ENCODE results near the gene ZDHHC11B.
"Not testable (repeated sequence)": the region's sequence is repeated elsewhere in the genome, so short reads cannot be mapped to it uniquely, and the experiment has no call there.

ZDHHC11B gene, protein sequence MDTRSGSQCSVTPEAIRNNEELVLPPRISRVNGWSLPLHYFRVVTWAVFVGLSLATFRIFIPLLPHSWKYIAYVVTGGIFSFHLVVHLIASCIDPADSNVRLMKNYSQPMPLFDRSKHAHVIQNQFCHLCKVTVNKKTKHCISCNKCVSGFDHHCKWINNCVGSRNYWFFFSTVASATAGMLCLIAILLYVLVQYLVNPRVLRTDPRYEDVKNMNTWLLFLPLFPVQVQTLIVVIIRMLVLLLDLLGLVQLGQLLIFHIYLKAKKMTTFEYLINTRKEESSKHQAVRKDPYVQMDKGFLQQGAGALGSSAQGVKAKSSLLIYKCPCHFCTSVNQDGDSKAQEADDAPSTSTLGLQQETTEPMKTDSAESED

DNA sequence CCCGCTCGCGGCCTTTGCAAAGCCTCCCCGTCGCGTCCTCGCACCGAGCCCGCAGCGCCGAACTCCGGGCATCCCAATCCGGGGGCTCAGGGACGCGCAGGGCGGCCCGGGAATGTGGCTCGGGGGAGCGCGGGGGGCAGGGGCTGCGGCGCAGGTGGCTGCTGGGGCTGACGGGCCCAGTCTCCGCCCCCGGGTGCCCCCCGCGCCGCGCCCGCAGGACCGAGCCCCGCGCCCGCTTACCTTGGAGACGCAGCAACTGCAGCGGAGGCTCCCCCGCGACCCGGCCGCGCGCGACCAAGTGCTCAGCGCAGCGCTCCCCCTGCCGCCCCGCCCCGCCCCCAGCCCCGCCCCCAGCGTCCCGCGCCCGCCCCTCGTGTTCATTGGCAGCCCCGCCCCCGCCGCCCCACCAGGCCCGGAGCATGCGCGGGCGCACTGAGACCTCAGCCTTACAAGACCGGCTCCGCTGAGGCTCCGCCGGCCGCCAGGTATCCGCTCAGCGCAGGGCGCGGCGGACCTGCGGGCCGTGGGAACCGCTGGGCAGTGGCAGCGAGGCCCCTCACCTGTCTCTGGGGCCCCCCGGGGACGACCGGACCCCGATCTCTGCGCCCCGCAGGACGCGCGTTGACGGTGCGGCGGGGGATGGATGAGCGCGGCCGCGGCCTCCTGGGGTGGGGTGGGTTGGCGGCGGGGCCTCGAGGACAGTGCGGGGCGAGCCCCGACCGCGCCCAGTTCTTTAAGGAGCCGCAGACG lies at the start of gene ZDHHC11B:
ZDHHC11B (minus strand) TSS at position 302 of the 750 bp plus-strand sequence. CDS start 17,810 bp downstream, outside the sequence.
- DNase-seq, result peak; percentile 93

DNA sequence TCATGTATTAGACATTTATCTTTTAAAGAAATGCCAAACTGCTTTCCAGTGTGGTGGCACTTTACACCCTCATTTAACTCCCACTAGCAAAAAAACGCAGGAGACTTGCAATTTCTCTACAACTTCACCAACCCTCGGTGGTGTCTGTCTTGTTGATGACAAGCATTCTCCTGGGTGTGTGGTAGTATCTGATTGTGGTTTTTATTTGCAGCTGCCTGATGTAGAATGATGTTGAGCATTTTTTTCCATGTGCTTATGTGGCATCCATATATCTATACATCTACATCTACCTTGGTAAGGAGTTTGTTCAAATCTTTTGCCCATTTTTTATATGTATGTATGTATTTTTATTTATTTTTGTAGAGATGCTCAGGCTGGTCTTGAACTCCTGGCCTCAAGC lies 49.5 kb upstream of the ZDHHC11B start:
- DNase-seq, result not testable (repeated sequence)

DNA sequence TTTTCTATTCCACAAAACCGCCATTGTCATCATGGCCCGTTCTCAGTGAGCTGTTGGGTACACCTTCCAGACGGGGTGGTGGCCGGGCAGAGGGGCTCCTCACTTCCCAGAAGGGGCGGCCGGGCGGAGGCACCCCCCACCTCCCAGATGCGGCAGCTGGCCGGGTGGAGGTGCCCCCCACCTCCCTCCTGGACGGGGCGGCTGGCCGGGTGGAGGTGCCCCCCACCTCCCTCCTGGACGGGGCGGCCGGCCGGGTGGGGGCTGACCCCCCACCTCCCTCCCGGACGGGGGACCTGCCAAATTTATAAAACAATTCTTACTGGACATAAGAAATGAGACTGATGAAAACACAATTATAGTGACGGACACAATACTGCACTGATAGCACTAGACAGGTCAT lies 43.7 kb upstream of the ZDHHC11B start:
- DNase-seq, result not testable (repeated sequence)

DNA sequence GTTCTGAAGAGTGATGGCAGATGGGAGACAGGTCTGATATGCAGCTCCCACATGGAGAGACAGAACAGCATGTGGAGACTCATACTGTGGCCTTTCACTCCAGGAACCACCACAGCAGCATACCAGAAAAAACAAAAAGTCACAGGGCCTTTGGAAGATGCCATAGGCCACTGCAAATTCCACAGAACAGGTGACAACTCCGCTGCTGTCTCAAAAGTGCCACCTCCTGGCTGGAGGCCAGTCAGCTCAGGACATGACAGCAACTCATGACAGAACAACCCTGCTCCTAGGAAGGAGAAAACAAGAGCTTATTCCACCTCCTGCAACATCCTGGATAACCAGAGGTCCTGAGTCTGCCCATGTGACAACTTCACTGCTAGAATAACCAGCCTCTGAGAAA lies 41.0 kb upstream of the ZDHHC11B start:
- not testable (repeated sequence) for DNase-seq

DNA sequence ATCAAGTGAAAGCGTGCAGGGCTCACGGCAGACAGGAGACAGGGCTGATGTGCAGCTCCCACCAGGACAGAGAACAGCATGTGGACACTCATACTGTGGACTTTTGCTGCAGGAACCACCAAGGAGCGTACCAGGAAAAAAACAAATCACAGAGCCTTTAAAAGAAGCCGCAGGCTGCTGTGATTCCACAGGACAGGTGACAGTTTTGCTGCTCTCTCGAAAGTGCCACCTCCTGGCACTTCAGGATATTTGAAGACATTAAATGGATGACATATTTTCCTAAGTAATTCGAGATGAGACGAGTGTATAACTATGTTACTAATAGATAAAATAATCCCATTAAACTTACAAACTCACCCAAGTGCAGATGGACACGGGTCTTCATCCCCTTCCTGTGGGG lies 37.0 kb upstream of the ZDHHC11B start:
- DNase-seq, result no peak

DNA sequence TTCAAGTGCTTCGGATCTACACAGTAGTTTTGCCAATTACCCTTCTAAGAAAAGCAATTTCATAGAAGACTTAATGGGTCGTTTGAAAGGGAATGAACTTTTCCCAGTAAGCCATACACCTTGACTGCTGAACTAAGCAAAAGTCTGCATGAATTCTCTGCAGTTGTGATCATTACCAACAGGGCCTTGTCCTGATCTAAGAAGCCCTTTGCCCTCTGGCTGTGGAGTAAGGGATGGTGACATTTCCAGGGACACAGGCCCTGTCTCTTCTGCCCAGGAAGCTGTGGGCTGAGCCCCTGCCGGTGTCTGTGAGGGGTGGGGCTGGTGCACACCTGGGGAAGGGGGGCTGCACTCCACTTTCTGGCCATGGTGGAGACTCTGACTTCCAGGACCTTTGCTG lies 35.7 kb upstream of the ZDHHC11B start:
- DNase-seq, result no peak

DNA sequence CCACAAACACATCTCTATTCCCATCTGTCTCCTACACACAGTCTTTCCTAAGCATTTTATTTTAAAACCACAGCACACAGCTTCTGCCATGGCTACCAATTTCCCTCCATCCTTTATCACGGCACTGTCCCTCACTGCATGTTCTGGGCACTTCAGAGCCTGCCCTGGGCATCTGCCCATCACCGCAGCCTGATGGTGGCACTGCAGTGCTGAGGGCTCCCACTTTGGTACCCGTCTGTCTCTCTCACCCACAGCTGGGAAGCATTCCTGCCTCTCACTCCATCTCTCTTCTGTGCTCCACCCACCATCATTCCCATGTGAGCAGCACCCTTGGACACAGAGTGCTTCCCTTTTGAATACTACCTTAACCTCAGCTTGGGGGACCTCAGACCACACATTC lies 34.5 kb upstream of the ZDHHC11B start:
- no peak for DNase-seq

DNA sequence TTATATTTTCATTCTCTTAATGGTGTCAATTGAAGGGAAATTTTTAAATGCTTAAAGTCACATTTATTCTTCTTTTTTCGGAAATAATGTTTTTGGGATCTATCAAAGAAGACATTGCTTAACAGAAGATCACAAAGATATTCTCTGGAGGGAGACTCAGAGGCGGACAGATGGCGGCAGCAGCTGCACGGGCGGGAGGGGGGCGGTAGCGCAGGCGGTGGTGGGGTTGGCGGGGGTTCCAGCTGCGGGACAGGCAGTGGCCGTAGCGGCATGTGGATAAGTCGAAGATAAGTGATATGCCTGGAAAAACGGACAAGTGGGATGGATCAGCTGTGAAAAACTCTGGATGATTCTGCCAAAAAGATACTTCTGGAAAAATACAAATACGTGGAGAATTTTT lies 31.6 kb upstream of the ZDHHC11B start:
- DNase-seq, result no peak

DNA sequence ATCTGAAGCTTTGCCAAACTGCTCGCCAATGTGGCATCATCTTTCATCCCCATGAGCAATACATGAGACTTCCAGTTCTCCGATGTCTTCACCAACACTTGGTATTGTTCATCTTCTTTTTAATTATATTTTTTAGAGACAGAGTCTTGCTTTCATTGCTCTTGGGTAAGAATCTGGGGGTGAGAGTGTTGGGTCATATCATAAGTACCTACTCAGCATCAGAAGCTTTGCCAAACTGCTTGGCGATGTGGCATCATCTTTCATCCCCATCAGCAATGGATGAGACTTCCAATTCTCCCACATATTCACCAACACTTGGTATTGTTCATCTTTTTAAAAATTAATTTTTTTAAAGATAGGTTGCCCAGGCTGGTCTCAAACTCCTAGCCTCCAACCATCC lies 30.9 kb upstream of the ZDHHC11B start:
- no peak for DNase-seq

DNA sequence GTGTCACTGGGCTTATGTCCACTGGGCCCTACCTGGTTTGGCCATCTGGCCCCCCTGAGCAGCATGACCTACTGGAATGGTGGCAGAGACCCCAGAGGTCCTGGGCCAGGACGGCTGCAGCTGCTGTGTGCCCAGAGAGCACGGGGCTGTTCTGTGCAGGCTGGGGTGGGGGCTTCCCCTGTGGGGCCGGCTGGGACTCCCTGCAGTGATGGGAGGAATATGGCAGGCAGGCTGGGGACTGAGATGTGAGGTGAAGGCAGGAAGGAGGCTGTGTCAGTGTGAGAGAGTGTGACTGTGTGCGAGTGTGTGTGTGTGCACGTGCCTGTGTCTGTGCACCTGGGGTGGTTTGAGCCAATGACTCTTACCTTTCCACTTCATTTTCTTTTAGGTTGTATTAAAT lies 29.0 kb upstream of the ZDHHC11B start:
- DNase-seq, result not testable (repeated sequence)

DNA sequence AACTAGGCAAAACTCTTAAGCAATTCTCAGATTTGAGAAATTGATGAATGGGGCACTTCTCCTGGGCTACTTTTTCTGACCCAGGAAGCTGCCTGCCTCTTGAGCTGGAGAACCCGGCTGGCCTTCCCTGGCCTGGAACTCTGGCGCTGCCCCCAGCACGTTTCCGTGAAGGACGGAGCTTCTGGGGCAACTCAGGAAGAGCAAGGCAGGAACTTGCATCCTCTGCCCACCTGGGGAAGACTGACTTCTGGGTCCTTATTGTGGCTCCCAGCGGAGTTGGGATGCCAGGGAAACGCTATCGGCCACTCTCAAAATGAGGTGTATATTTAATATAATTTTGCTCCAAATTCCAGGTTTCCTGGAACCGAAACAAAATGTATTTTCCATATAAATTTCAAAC lies 26.9 kb upstream of the ZDHHC11B start:
- not testable (repeated sequence) for DNase-seq

DNA sequence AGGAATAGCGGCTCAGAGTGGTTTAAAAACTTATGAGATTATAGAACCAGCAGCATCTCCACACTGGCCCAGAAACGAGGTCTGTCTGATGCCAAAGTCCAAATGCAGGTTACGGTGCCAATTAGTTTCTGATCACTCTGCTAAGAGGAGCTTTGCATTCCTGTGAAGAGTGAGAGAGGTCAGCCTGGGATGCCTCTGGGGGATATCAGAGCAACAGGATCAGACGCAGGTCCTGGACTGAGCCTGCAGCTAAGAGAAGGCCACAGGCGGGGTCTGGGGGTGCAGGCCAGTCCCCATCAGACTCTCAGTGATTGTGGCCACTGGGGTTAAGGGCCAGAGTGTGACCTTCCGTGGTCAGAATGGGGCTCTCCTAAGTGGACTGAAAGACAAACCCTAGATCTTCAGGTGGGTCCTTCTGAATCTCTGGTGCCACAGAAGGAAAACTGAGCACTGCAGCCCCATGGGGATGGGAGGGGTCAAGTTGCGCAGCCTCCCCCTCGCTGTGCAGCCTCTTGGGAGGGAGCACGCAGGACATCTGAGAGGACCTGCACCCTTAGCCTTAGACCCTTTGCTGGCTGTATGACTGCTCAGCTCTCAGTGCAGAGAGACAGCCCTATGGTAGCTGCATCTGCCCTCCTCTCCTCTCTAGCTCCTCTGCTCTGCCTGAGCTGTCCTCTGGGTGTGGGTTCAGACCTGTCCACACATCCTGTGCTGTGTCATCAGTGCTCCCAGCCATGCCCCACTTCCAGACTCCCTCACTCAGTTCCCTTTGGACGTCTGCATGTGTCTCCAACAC lies 23.4 kb upstream of the ZDHHC11B start:
- DNase-seq, result not testable (repeated sequence)

DNA sequence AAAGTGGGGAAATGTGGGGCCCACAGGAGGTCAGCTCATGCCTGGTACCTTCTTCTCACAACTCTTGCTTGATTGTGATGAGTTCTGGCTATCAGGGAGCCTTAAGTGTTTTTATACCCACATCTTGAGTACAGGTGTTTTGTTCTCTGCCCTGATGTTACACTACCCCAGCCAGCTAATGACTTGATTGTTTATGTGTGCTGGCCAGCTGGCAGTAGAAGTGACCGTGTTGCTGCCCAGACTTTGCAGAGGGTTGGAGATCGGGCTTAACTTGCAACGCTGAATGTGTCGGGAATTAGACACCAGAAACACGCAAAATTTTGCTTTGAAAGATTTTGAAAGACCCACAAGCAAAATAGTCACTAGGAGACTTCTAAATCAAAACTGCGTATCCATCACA lies 16.9 kb upstream of the ZDHHC11B start:
- no peak for DNase-seq

DNA sequence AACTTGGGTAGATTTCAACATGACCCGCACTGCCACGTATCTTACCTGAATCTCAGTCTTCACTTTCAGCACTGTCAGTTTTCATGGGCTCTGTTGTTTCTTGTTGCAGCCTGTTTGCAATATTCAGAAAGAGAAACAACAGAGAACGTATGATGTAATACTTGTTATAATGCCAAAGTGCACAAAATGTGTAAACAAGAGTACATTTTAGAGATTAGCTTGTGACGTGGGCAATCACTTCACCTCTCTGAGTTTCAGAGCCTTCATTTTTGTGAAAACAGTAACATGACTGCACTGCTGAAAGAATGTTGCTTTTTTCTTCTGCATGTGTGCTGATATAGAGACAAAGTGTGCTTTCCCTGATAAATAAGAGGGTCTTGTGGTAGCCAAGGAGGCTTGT lies 16.5 kb upstream of the ZDHHC11B start:
- not testable (repeated sequence) for DNase-seq

DNA sequence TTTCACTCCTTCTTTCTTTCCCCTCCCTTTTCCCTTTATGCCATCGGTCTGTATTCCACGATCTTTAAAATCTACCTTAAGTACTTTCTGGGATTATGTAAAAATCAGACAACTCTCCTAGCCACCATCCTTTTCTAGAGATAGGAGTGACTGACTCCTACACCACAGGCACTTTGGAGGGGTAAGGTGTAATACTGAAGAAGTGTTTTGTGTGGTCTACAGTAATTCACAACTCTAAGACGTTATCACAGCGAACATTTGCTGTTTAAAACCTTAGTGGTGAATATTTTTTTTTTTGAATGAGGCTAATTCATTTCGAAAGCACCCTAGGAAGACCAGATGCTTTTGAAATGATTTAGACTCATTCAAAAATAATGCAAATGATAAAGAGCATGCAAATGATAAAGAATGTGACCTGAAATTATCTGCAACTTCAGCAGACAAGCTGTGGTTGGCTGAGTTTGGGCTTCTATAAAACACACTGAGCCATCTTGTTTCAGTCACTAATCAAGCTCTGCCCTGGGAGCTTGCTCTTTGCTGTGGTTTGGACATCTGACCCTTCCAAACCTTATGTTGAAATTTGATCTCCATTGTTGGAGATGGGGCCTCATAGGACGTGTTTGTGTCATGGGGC lies 14.1 kb upstream of the ZDHHC11B start:
- not testable (repeated sequence) for DNase-seq

DNA sequence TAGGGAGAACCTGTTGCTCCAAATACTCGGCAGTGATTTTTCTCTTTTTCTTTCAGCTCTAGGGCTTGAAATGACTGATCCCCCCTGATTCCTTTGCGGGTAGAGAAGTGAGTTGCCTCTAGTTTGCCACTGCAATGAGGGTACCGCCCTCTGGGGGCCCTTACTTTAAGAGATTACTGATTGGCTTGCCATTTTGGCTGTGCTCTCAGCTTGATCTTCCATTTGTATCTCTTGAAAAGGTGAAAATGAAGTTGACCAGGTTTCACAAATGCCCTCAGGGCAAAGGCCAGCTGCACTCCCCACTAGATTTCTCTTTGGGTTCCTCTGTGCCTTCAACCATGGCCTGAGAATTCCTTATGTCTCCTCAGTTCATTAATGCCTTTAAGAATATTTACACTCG lies 13.5 kb upstream of the ZDHHC11B start:
- not testable (repeated sequence) for DNase-seq

DNA sequence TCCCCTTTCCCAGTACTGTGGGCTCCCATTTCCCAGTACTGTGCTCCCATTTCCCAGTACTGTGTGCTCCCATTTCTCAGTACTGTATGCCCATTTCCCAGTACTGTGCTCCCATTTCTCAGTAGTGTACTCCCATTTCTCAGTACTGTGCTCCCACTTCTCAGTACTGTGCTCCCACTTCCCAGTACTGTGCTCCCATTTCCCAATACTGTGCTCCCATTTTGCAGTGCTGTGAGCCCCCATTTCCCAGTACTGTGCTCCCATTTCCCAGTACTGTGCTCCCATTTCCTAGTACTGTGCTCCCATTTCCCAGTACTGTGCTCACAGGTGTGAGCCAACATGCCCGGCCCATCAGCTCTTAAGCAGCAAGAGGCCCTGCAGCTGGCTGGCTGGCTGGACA lies 11.3 kb upstream of the ZDHHC11B start:
- DNase-seq, result not testable (repeated sequence)

DNA sequence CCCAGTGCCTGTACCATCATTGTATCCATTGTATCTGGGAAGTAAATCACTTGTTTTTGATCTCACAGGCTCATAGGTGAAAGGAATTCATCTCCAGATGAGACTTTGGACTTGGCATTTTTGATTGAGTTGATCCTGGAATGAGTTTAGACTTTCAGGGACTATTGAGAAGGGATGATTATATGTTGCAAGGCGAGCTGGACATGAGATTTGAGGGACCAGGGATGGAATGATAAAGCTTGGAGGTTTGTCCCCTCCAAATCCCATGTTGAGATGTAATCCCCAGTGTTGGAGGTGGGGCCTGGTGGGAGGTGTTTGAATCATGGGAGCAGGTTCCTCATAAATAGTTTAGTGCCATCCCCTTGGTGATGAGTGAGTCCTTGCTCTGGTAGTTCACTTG lies 10.4 kb upstream of the ZDHHC11B start:
- not testable (repeated sequence) for DNase-seq

DNA sequence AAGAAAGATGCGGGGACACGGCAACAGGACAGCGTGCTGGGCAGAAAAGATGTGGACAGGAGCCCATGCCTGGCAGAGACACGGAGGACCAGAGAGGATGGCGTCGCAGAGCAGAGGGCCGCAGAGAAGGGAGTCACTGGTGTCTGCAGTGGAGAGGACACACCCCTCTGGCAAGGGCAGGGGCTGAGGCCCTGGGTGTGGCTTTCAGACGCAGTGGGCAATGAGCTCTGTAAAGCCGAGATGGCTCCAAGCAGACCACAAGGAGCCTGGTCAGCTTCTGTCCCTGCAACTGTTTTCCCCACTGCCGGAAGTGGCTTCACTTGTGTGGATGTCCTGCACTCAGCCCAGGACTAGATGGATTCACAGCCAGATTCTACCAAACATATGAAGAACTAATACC lies 4.2 kb upstream of the ZDHHC11B start:
- peak; percentile 15 for DNase-seq

DNA sequence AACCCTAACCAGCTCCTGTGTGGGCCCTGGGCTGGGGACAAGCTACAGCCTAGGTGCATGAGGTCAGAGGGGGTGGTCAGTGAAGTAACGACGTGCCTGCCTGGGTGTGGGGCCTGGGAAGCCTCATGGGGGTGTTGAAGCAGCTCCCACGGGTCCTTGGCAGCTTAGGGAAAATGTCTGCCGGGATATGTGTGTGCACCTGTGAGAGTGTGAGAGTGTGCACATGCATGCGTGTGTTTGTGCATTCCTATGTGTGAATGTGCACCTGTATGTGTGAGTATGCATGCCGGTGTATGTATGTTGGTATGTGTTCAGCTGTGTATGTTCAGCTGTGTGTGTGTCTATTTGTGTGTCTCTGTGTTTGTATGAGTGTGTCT lies 3.3 kb upstream of the ZDHHC11B start:
- not testable (repeated sequence) for DNase-seq

DNA sequence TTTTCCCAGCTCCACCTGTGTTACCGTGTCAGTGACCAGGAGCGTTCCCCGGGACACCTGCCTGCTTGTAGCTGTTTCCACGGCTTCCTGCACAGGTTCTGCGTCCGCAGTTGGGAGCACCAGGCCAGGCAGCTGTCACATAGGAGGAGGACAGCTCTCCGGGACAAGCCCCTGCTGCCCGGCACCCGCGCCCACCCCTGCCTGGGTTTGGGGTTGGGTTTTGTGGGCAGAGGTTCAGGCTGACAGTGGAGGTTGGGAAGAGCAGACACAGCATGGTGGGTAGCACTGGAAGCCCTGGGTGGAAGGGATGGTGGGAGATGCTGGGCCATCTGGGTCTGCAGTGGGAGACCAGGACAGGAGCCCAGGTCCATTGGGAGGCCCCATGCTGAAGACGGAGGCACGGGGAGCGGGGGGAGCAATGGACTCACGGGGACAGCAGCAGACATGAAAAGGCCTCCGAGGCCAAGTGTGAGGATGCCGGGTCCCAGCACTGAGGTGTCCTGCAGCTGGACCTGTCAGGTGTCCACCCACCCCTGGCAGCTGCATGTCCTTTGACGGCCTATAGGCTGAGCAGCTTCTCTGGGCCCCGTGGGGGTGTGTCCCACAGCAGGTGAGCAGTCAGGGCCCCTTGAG lies 2.8 kb upstream of the ZDHHC11B start:
- not testable (repeated sequence) for DNase-seq

DNA sequence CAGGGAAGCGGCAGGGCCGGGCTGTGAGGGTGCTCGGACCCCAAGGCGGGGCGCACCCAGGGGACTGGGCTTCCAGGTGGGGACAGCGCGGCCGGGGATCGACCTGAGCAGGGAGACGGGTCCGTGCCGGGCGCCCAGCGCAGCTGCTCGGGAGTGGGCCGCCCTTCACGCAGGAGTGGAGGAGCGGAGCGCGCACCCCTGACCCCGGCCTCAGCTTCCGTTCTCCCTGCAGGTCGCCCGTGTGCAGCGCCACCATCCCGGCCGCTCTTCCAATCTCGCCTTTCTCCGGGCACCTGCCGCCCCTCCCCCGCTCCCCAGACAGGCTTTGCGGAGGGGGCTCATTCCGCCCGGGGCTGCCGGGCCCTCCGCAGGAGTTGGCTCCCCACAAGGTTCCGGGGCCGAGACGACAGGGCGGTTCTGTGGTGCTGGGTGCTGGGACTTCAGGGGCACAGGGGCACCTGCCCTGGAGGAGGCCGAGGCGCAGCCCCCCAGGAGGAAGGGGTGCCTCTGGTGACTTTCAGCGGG lies 714 bp upstream of the ZDHHC11B start:
- not testable (repeated sequence) for DNase-seq

Data from activated CD8-positive, alpha-beta memory T cell treated with anti-CD3 and anti-CD28 coated beads, Interleukin-2, amount 50 U/mL, for 4 hours (primary cell).